K562 (cell line): Measurements from ENCODE around the gene HRC. TPM values are rescaled to one million over a fixed set of nuclear protein-coding genes. Genes with fewer than 3 reads are reported as not detected.

Source experiments
- ATAC-seq: fragments of 200-7000 bp; cut with Tn5 transposase; 3 replicates; pipeline ENCODE4 v1.9.1; 2020; ENCODE audit warnings: moderate library complexity
- BruUV-seq: library from RNA; stranded (reverse); fragments of 400-500 nt; replicated peaks from 2 replicates; lab custom pipeline; 2021; lab: Mats Ljungman, UMichigan
- CTCF ChIA-PET: fragments of 300-600 bp; formaldehyde crosslinking; extraction: SDS; loops from one replicate; lab custom pipeline; 2021; ENCODE audit warnings: low intra/inter-chr PET ratio; lab: Yijun Ruan, JAX
- POLR2A ChIA-PET: fragments of 300-600, 350-650 bp; sonication (Branson Sonifier 250); formaldehyde crosslinking; extraction: SDS; loops from one replicate; lab custom pipeline; 2021; ENCODE audit warnings: antibody characterized with exemption, inconsistent platforms; lab: Yijun Ruan, JAX
- DNase-seq, 4 experiments: peaks; one replicate each; pipeline versions ENCODE4 v3.0.0 to v3.0.0-alpha.2; 2011 to 2018; ENCODE audit warnings: low spot score in 3 of 4, mixed read lengths in 3 of 4; ENCODE audit errors: extremely low read depth in 1 of 4
- FAIRE-seq: peaks from 2 replicates; lab custom pipeline; 2011; peaks lifted over from hg19 to GRCh38; lab: Jason Lieb, UNC
- H2AFZ ChIP-seq: 2 replicates; pipeline ENCODE4 v1.6.0; 2011; ENCODE audit warnings: low read depth, low read length, control low read depth, inconsistent platforms
- H3K27ac ChIP-seq: fragments of 200-600 bp; 3 replicates; pipeline ENCODE4 v1.8.0; 2011; ENCODE audit warnings: low read depth, mild to moderate bottlenecking, control low read depth, inconsistent platforms, low read length, moderate library complexity, mixed read lengths; ENCODE audit errors: extremely low read depth
- H3K27me3 ChIP-seq, 2 experiments: fragments of 300-600 bp in 1 of 2; 2 replicates in 1 of 2; 3 replicates in 1 of 2; pipeline versions ENCODE4 v1.6.0 to v1.8.0; 2011; ENCODE audit warnings: inconsistent platforms in 2 of 2, low read length in 2 of 2, mild to moderate bottlenecking in 1 of 2, mixed read lengths in 1 of 2, moderate library complexity in 1 of 2; ENCODE audit not compliant: control insufficient read depth in 2 of 2, insufficient read depth in 2 of 2
- H3K36me3 ChIP-seq: fragments of 300-600 bp; 3 replicates; pipeline ENCODE4 v1.8.0; 2011; ENCODE audit warnings: mild to moderate bottlenecking, low read length, inconsistent platforms; ENCODE audit not compliant: control insufficient read depth, insufficient read depth
- H3K4me1 ChIP-seq, 2 experiments: fragments of 200-600 bp in 1 of 2; replicated peaks in 1 of 2; 2 replicates in 1 of 2; 3 replicates in 1 of 2; pipeline versions ENCODE4 v1.5.1 to v1.8.0; 2011; ENCODE audit warnings: inconsistent platforms in 2 of 2, low read length in 2 of 2, mild to moderate bottlenecking in 1 of 2, mixed read lengths in 1 of 2, moderate library complexity in 1 of 2; ENCODE audit not compliant: control insufficient read depth in 2 of 2, insufficient read depth in 2 of 2
- H3K4me2 ChIP-seq: 2 replicates; pipeline ENCODE4 v1.6.1; 2011; ENCODE audit warnings: low read length, control low read depth, inconsistent platforms, mixed read lengths; ENCODE audit not compliant: insufficient read depth
- H3K4me3 ChIP-seq: fragments of 200-600 bp; sonication (generic), shearing (Covaris generic); 2 replicates; pipeline ENCODE4 v1.5.1; 2016; ENCODE audit warnings: control low read depth, inconsistent platforms
- H3K79me2 ChIP-seq: fragments of 200-600 bp; 3 replicates; pipeline ENCODE4 v1.8.0; 2011; ENCODE audit warnings: low read length, inconsistent platforms; ENCODE audit not compliant: control insufficient read depth, insufficient read depth
- H3K9ac ChIP-seq, 2 experiments: 2 replicates each; pipeline versions ENCODE4 v1.6.0 to v1.6.1; 2011; ENCODE audit warnings: low read depth in 2 of 2, low read length in 2 of 2, control low read depth in 1 of 2, inconsistent platforms in 1 of 2, mild to moderate bottlenecking in 1 of 2, mixed read lengths in 1 of 2; ENCODE audit not compliant: insufficient read depth in 1 of 2
- H3K9me1 ChIP-seq: one replicate; pipeline ENCODE4 v1.6.0; 2011; ENCODE audit warnings: inconsistent platforms, mild to moderate bottlenecking, low read length, moderate library complexity; ENCODE audit not compliant: control insufficient read depth, insufficient read depth
- H3K9me3 ChIP-seq: replicated peaks from 2 replicates; pipeline ENCODE4 v1.5.1; 2011; ENCODE audit warnings: low read depth, low read length, inconsistent platforms; ENCODE audit not compliant: control insufficient read depth, insufficient read depth
- H4K20me1 ChIP-seq: replicated peaks from 2 replicates; pipeline ENCODE4 v1.6.1; 2011; ENCODE audit warnings: low read length, inconsistent platforms, mixed read lengths; ENCODE audit not compliant: control insufficient read depth, insufficient read depth
- BACH1 ChIP-seq: fragments of 200-800 bp; sonication (Bioruptor generic); IDR thresholded peaks from 2 replicates; pipeline ENCODE4 v1.6.1; 2016; ENCODE audit warnings: missing genetic modification characterization, missing compliant biosample characterization
- BHLHE40 ChIP-seq: IDR thresholded peaks from 2 replicates; pipeline ENCODE4 v1.6.1; 2011; ENCODE audit warnings: low read length, improper control_type of control experiment
- CBFB ChIP-seq: sonication (generic); formaldehyde crosslinking; IDR thresholded peaks from 2 replicates; pipeline ENCODE4 v1.4.0; 2020; ENCODE audit warnings: mild to moderate bottlenecking, missing genetic modification reagents
- CCAR2 ChIP-seq: fragments of 200-400 bp; formaldehyde crosslinking; IDR thresholded peaks from 2 replicates; pipeline ENCODE4 v1.6.1; 2017; ENCODE audit warnings: mild to moderate bottlenecking, low read depth, low read length
- GMEB1 ChIP-seq: fragments of 250-450 bp; sonication (Bioruptor Pico); IDR thresholded peaks from 2 replicates; pipeline ENCODE4 v1.4.0; 2020; ENCODE audit warnings: mild to moderate bottlenecking
- JUN ChIP-seq, 2 experiments: sonication (generic) in 1 of 2; formaldehyde crosslinking in 1 of 2; IDR thresholded peaks; 2 replicates each; pipeline versions ENCODE4 v1.6.1 to v1.8.0; 2012 to 2022; ENCODE audit warnings: borderline replicate concordance in 2 of 2, mild to moderate bottlenecking in 2 of 2, improper control_type of control experiment in 1 of 2, low read depth in 1 of 2, low read length in 1 of 2, missing genetic modification reagents in 1 of 2
- KDM2B ChIP-seq: fragments of 250-450 bp; sonication (Bioruptor Pico); IDR thresholded peaks from 2 replicates; pipeline ENCODE4 v1.8.0; 2021; ENCODE audit warnings: mild to moderate bottlenecking, moderate library complexity
- NEUROD1 ChIP-seq: fragments of 150-350 bp; IDR thresholded peaks from 2 replicates; pipeline ENCODE4 v1.6.1; 2014; ENCODE audit warnings: borderline replicate concordance, low read length, low read depth; ENCODE audit not compliant: partially characterized antibody
- POLR2B ChIP-seq: fragments of 450-650 bp; IDR thresholded peaks from 2 replicates; pipeline ENCODE4 v1.6.1; 2018; ENCODE audit warnings: low read depth; ENCODE audit not compliant: partially characterized antibody
- SFPQ ChIP-seq: fragments of 200-400 bp; formaldehyde crosslinking; IDR thresholded peaks from 2 replicates; pipeline ENCODE4 v1.6.1; 2017; ENCODE audit warnings: mild to moderate bottlenecking, low read depth, low read length, moderate library complexity
- SMAD3 ChIP-seq: fragments of 450-650 bp; formaldehyde crosslinking; conservative IDR thresholded peaks from 2 replicates; pipeline ENCODE4 v1.4.0; 2020; ENCODE audit warnings: mild to moderate bottlenecking
- ZBTB1 ChIP-seq: sonication (generic); formaldehyde crosslinking; IDR thresholded peaks from 2 replicates; pipeline ENCODE4 v1.8.1; 2023; ENCODE audit warnings: missing genetic modification reagents, low read depth, mild to moderate bottlenecking, borderline replicate concordance
- ZBTB12 ChIP-seq: fragments of 250-450 bp; sonication (Bioruptor Pico); IDR thresholded peaks from 2 replicates; pipeline ENCODE4 v1.4.0; 2020
- ZKSCAN1 ChIP-seq: fragments of 150-350 bp; IDR thresholded peaks from 2 replicates; pipeline ENCODE4 v1.6.1; 2016; ENCODE audit warnings: low read depth, low read length
- ZNF232 ChIP-seq: sonication (generic); formaldehyde crosslinking; IDR thresholded peaks from 2 replicates; pipeline ENCODE4 v1.8.0; 2022; ENCODE audit warnings: mild to moderate bottlenecking, missing genetic modification reagents
- WGBS: fragments of 100-300 bp; shearing (Covaris generic); methylation state at CpG from one replicate; pipeline ENCODE4 v1.1.6; 2016; ENCODE audit warnings: low coverage, mixed read lengths; ENCODE audit not compliant: insufficient coverage; ENCODE audit errors: missing lambda C conversion rate; 5-methylcytosine and 5-hydroxymethylcytosine counted together
- in situ Hi-C: fragments of 300-500 bp; cut with MboI; formaldehyde crosslinking; loops from 4 replicates; pipeline ENCODE4 v1.15.0; 2018; ENCODE audit warnings: inconsistent platforms, mixed read lengths
- intact Hi-C: fragments of 100-400 bp; cut with micrococcal nuclease; formaldehyde crosslinking; loops from 2 replicates; pipeline ENCODE4 v1.14.2; 2022
- polyA plus RNA-seq, 8 experiments: library from polyadenylated mRNA; depleted of rRNA in 4 of 8; stranded (reverse) in 5 of 8; unstranded in 3 of 8; fragments of >200 nt; fragmentation: Nextera tagmentation in 2 of 8; fragmentation: Illumina TruSeq in 1 of 8; extraction: Ambion mirVana in 2 of 8; extraction: Trizol in 1 of 8; gene quantifications; 2 replicates each; pipeline versions ENCODE4 v1.2.1 to v1.2.3, GENCODE V29; 2011 to 2014; ENCODE audit warnings: inconsistent platforms in 1 of 8, missing spikeins in 1 of 8
- total RNA-seq, 7 experiments: library from RNA; depleted of rRNA in 6 of 7; stranded (reverse); fragments of >200 nt in 6 of 7; fragmentation: Illumina TruSeq in 2 of 7; extraction: Trizol in 2 of 7; gene quantifications; 2 replicates each; pipeline versions ENCODE4 v1.2.1 to v1.2.3, GENCODE V29; 2011 to 2021; ENCODE audit warnings: low replicate concordance in 1 of 7

The HRC gene
- total and polyA plus RNA-seq, 9 of the 15 experiments (the other 6 are each of a cell fraction or from before 2014, with no cell fraction given) = 0.66 to 18.7 (median 13.1) TPM

GRCh38 chr19:49145573-49146407, 9.4 kb downstream of the HRC start:
- POLR2A ChIA-PET = interaction anchor here (0.6 to 1.7 kb wide), 7 partner anchors 9 to 522 kb away, joined by 3 to 7 read pairs (median 3); partner anchors contain the start of gene HRC
- no peaks in the 10 kb centered on the region for H3K9me1 ChIP-seq
- FAIRE-seq = peak; percentile 89
- CTCF ChIA-PET = interaction anchor here (0.6 to 1.3 kb wide), 5 partner anchors 47 to 79 kb away, joined by 3 to 13 read pairs (median 3); no protein-coding TSS in a partner anchor
- in situ Hi-C loops = no loop called here
- H2AFZ ChIP-seq = peak overlapping the region; percentile 86
- peak; percentile 77 to 92 (median 83) for DNase-seq
- 7% methylated on average over 20 of the region's 30 CpGs for WGBS
- no peaks in the 10 kb centered on the region for H3K36me3 ChIP-seq
- peaks cover 23 to 65% of the 10 kb centered on the region in 2 experiments; a peak in 4 of 5 replicates for H3K4me1 ChIP-seq
- H4K20me1 ChIP-seq = no peaks in the 10 kb centered on the region
- BruUV-seq = no TSS peak
- no peaks in the 10 kb centered on the region for H3K9me3 ChIP-seq
- H3K4me3 ChIP-seq = peak overlapping the region; percentile 38
- H3K4me2 ChIP-seq = peak overlapping the region; percentile 72
- H3K9ac ChIP-seq = peak overlapping the region; percentile 10 to 66; a peak in 2 of 4 replicates
- H3K27me3 ChIP-seq = no peaks in the 10 kb centered on the region
- H3K27ac ChIP-seq = peak overlapping the region; percentile 57
- ATAC-seq = peak; percentile 51
- intact Hi-C loops = loop anchor here (1.0 kb wide), 1 partner anchor 48 kb away; no protein-coding TSS in a partner anchor
- H3K79me2 ChIP-seq = peaks cover 24% of the 10 kb centered on the region; the same call in 2 of the 3 replicates
- no peak for TF ChIP-seq CCAR2
- TF ChIP-seq BACH1 (tag) = no peak
- TF ChIP-seq ZBTB12 (CRISPR knock-in tag) = no peak
- TF ChIP-seq BHLHE40 = peak; percentile 85
- 0 out of 2 replicates have a peak, but pooled peaks have one; percentile 37 for TF ChIP-seq ZKSCAN1
- TF ChIP-seq POLR2B = no peak
- no peak for TF ChIP-seq GMEB1
- peak; percentile 34; the same call in 1 of the 2 replicates for TF ChIP-seq JUN (IDR thresholded peaks at IDR 0.05; ENCODE audit: borderline replicate concordance, low read depth, low read length)
- TF ChIP-seq JUN (CRISPR knock-in tag; IDR thresholded peaks at IDR 0.05; ENCODE audit: borderline replicate concordance) = no peak
- no peak for TF ChIP-seq SMAD3 (CRISPR knock-in tag)
- peak; percentile 56 for TF ChIP-seq NEUROD1
- TF ChIP-seq SFPQ = no peak
- no peak for TF ChIP-seq CBFB (CRISPR knock-in tag)
- TF ChIP-seq KDM2B (CRISPR knock-in tag) = no peak
- no peak for TF ChIP-seq ZNF232 (CRISPR knock-in tag)
- no peak for TF ChIP-seq ZBTB1 (CRISPR knock-in tag)
